HEK293 (cell line): Measurements from ENCODE around the gene NAA25.

Source experiments
- CTCF ChIA-PET: fragments of 350-600 bp; formaldehyde crosslinking; extraction: SDS; loops from one replicate; lab custom pipeline; 2021; ENCODE audit warnings: antibody characterized with exemption; lab: Yijun Ruan, JAX
- POLR2A ChIA-PET: fragments of 300-600 bp; formaldehyde crosslinking; extraction: SDS; loops from one replicate; lab custom pipeline; 2020; ENCODE audit warnings: antibody characterized with exemption, inconsistent platforms; lab: Yijun Ruan, JAX
- H3K27ac ChIP-seq: fragments of 200-500 bp; sonication (Bioruptor generic); 2 replicates; pipeline ENCODE4 v1.5.1; 2014; ENCODE audit warnings: low read depth, low read length, control low read depth, inconsistent platforms; ENCODE audit errors: extremely low read depth
- H3K36me3 ChIP-seq, 2 experiments: fragments of 200-500 bp in 1 of 2; sonication (Bioruptor generic) in 1 of 2; 1 replicate in 1 of 2; 2 replicates in 1 of 2; pipeline ENCODE4 v1.5.1; 2014 to 2017; ENCODE audit warnings: inconsistent platforms in 2 of 2, low read length in 2 of 2; ENCODE audit not compliant: control insufficient read depth in 2 of 2, insufficient read depth in 1 of 2
- H3K4me1 ChIP-seq: fragments of 200-500 bp; sonication (Bioruptor generic); 2 replicates; pipeline ENCODE4 v1.5.1; 2014; ENCODE audit warnings: mild to moderate bottlenecking, low read length, inconsistent platforms; ENCODE audit not compliant: control insufficient read depth, insufficient read depth
- H3K4me3 ChIP-seq: 2 replicates; pipeline ENCODE4 v1.5.1; 2011; ENCODE audit warnings: low read depth, mild to moderate bottlenecking, control low read depth, low read length, moderate library complexity
- H3K9me3 ChIP-seq: fragments of 200-500 bp; sonication (Bioruptor generic); 2 replicates; pipeline ENCODE4 v1.5.1; 2014; ENCODE audit warnings: low read depth, low read length, inconsistent platforms; ENCODE audit not compliant: control insufficient read depth, insufficient read depth
- BCL11A ChIP-seq: fragments of 450-650 bp; formaldehyde crosslinking; IDR thresholded peaks from 2 replicates; pipeline ENCODE4 v1.5.1; 2016; ENCODE audit warnings: low read depth, missing biosample characterization, missing genetic modification characterization
- GLIS1 ChIP-seq: fragments of 450-650 bp; formaldehyde crosslinking; IDR thresholded peaks from 2 replicates; pipeline ENCODE4 v1.5.1; 2016; ENCODE audit warnings: missing biosample characterization, missing genetic modification characterization
- IKZF3 ChIP-seq: fragments of 450-650 bp; IDR thresholded peaks from 2 replicates; pipeline ENCODE4 v1.5.0; 2018; ENCODE audit warnings: missing biosample characterization, mild to moderate bottlenecking, missing genetic modification characterization, moderate library complexity
- KLF10 ChIP-seq: fragments of 450-650 bp; IDR thresholded peaks from 2 replicates; pipeline ENCODE4 v1.5.1; 2018; ENCODE audit warnings: missing biosample characterization, mild to moderate bottlenecking, missing genetic modification characterization
- MZF1 ChIP-seq: fragments of 450-650 bp; formaldehyde crosslinking; IDR thresholded peaks from 2 replicates; pipeline ENCODE4 v1.5.1; 2017; ENCODE audit warnings: missing biosample characterization, missing genetic modification characterization, borderline replicate concordance
- OSR2 ChIP-seq: fragments of 450-650 bp; formaldehyde crosslinking; IDR thresholded peaks from 2 replicates; pipeline ENCODE4 v1.5.1; 2016; ENCODE audit warnings: missing biosample characterization, missing genetic modification characterization
- PRDM10 ChIP-seq: fragments of 450-650 bp; formaldehyde crosslinking; IDR thresholded peaks from 2 replicates; pipeline ENCODE4 v1.5.1; 2016; ENCODE audit warnings: missing biosample characterization, missing genetic modification characterization
- SP3 ChIP-seq: fragments of 450-650 bp; formaldehyde crosslinking; IDR thresholded peaks from 2 replicates; pipeline ENCODE4 v1.5.1; 2016; ENCODE audit warnings: missing biosample characterization, missing genetic modification characterization
- TRIM28 ChIP-seq: IDR thresholded peaks from 2 replicates; pipeline ENCODE4 v1.6.1; 2011; ENCODE audit warnings: low read length, control low read depth, borderline replicate concordance
- WT1 ChIP-seq: fragments of 450-650 bp; formaldehyde crosslinking; IDR thresholded peaks from 2 replicates; pipeline ENCODE4 v1.5.1; 2016; ENCODE audit warnings: missing biosample characterization, missing genetic modification characterization
- ZBTB6 ChIP-seq: fragments of 450-650 bp; formaldehyde crosslinking; IDR thresholded peaks from 2 replicates; pipeline ENCODE4 v1.5.1; 2017; ENCODE audit warnings: missing biosample characterization, missing genetic modification characterization
- ZBTB8A ChIP-seq: fragments of 450-650 bp; formaldehyde crosslinking; IDR thresholded peaks from 2 replicates; pipeline ENCODE4 v1.5.1; 2016; ENCODE audit warnings: missing biosample characterization, missing genetic modification characterization
- ZFP69B ChIP-seq: fragments of 450-650 bp; formaldehyde crosslinking; IDR thresholded peaks from 2 replicates; pipeline ENCODE4 v1.5.1; 2016; ENCODE audit warnings: missing biosample characterization, missing genetic modification characterization
- ZNF19 ChIP-seq: fragments of 450-650 bp; formaldehyde crosslinking; IDR thresholded peaks from 2 replicates; pipeline ENCODE4; 2016; ENCODE audit warnings: missing biosample characterization, missing genetic modification characterization, low read depth
- ZNF292 ChIP-seq: fragments of 450-650 bp; formaldehyde crosslinking; IDR thresholded peaks from 2 replicates; pipeline ENCODE4 v1.5.1; 2016; ENCODE audit warnings: low read depth, missing biosample characterization, missing genetic modification characterization, borderline replicate concordance
- ZNF366 ChIP-seq: fragments of 450-650 bp; formaldehyde crosslinking; conservative IDR thresholded peaks from 2 replicates; pipeline ENCODE4 v1.5.1; 2016; ENCODE audit warnings: missing biosample characterization, missing genetic modification characterization
- ZNF501 ChIP-seq: fragments of 450-650 bp; formaldehyde crosslinking; IDR thresholded peaks from 2 replicates; pipeline ENCODE4 v1.5.1; 2016; ENCODE audit warnings: missing biosample characterization, missing genetic modification characterization
- ZNF600 ChIP-seq: fragments of 450-650 bp; formaldehyde crosslinking; IDR thresholded peaks from 2 replicates; pipeline ENCODE4 v1.5.1; 2016; ENCODE audit warnings: missing biosample characterization, missing genetic modification characterization
- ZNF621 ChIP-seq: fragments of 450-650 bp; formaldehyde crosslinking; IDR thresholded peaks from 2 replicates; pipeline ENCODE4 v1.5.1; 2017; ENCODE audit warnings: missing biosample characterization, missing genetic modification characterization
- ZNF624 ChIP-seq: fragments of 450-650 bp; formaldehyde crosslinking; IDR thresholded peaks from 2 replicates; pipeline ENCODE4 v1.5.1; 2017; ENCODE audit warnings: missing biosample characterization, missing genetic modification characterization
- ZNF660 ChIP-seq: fragments of 450-650 bp; IDR thresholded peaks from 2 replicates; pipeline ENCODE4 v1.5.1; 2018; ENCODE audit warnings: missing biosample characterization, mild to moderate bottlenecking, missing genetic modification characterization
- ZNF692 ChIP-seq: fragments of 450-650 bp; formaldehyde crosslinking; IDR thresholded peaks from 2 replicates; pipeline ENCODE4 v1.5.1; 2016; ENCODE audit warnings: missing biosample characterization, missing genetic modification characterization
- ZNF701 ChIP-seq: fragments of 450-650 bp; formaldehyde crosslinking; IDR thresholded peaks from 2 replicates; pipeline ENCODE4 v1.5.1; 2016; ENCODE audit warnings: missing biosample characterization, missing genetic modification characterization
- TF ChIP-seq, protein P1 (sequence below): fragments of 450-650 bp; formaldehyde crosslinking; IDR thresholded peaks from 2 replicates; pipeline ENCODE4 v1.5.1; 2016; ENCODE audit warnings: missing biosample characterization, missing genetic modification characterization
- TF ChIP-seq, protein P2 (sequence below): fragments of 450-650 bp; IDR thresholded peaks from 2 replicates; pipeline ENCODE4 v1.5.1; 2018; ENCODE audit warnings: missing biosample characterization, mild to moderate bottlenecking, missing genetic modification characterization
- TF ChIP-seq, protein P3 (sequence below): fragments of 450-650 bp; formaldehyde crosslinking; IDR thresholded peaks from 2 replicates; pipeline ENCODE4 v1.5.1; 2016; ENCODE audit warnings: missing biosample characterization, missing genetic modification characterization

The NAA25 gene

GRCh38 chr12:112122823-112123690 lies 14.5 kb upstream of the NAA25 start:
- POLR2A ChIA-PET: interaction anchor here (0.8 to 1.3 kb wide), 5 partner anchors 9 to 21 kb away, joined by 3 to 5 read pairs (median 3); no protein-coding TSS in a partner anchor
- TF ChIP-seq ZBTB8A (tag by site-specific recombination) (0 out of 2 replicates have a peak, but pooled peaks have one; percentile 18), ZNF19 (tag by site-specific recombination) (no peak), KLF10 (peak; percentile 60), ZNF600 (tag by site-specific recombination) (peak; percentile 99), GLIS1 (peak; percentile 23), OSR2 (tag by site-specific recombination) (peak; percentile 95), MZF1 (tag by site-specific recombination) (no peak), WT1 (peak; percentile 72), SP3 (tag by site-specific recombination) (no peak), BCL11A (tag by site-specific recombination) (0 out of 2 replicates have a peak, but pooled peaks have one; percentile 82), IKZF3 (tag by site-specific recombination) (peak; percentile 78; the same call in 1 of the 2 replicates), ZNF692 (tag by site-specific recombination) (peak; percentile 78; the same call in 1 of the 2 replicates), ZNF624 (tag by site-specific recombination) (no peak), ZNF701 (no peak), ZNF621 (no peak), TRIM28 (peak; percentile 94), ZNF501 (tag by site-specific recombination) (no peak), ZBTB6 (tag by site-specific recombination) (no peak), ZNF292 (tag by site-specific recombination) (no peak), ZFP69B (tag by site-specific recombination) (no peak), ZNF366 (tag by site-specific recombination) (peak; percentile 79), ZNF660 (peak; percentile 79), PRDM10 (peak; percentile 67)
- TF ChIP-seq, protein P1, sequence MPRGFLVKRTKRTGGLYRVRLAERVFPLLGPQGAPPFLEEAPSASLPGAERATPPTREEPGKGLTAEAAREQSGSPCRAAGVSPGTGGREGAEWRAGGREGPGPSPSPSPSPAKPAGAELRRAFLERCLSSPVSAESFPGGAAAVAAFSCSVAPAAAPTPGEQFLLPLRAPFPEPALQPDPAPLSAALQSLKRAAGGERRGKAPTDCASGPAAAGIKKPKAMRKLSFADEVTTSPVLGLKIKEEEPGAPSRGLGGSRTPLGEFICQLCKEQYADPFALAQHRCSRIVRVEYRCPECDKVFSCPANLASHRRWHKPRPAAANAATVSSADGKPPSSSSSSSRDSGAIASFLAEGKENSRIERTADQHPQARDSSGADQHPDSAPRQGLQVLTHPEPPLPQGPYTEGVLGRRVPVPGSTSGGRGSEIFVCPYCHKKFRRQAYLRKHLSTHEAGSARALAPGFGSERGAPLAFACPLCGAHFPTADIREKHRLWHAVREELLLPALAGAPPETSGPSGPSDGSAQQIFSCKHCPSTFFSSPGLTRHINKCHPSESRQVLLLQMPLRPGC: peak; percentile 20; the same call in 1 of the 2 replicates
- TF ChIP-seq, protein P2, sequence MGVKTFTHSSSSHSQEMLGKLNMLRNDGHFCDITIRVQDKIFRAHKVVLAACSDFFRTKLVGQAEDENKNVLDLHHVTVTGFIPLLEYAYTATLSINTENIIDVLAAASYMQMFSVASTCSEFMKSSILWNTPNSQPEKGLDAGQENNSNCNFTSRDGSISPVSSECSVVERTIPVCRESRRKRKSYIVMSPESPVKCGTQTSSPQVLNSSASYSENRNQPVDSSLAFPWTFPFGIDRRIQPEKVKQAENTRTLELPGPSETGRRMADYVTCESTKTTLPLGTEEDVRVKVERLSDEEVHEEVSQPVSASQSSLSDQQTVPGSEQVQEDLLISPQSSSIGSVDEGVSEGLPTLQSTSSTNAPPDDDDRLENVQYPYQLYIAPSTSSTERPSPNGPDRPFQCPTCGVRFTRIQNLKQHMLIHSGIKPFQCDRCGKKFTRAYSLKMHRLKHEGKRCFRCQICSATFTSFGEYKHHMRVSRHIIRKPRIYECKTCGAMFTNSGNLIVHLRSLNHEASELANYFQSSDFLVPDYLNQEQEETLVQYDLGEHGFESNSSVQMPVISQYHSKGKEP (tag by site-specific recombination): peak; percentile 47; the same call in 1 of the 2 replicates
- TF ChIP-seq, protein P3, sequence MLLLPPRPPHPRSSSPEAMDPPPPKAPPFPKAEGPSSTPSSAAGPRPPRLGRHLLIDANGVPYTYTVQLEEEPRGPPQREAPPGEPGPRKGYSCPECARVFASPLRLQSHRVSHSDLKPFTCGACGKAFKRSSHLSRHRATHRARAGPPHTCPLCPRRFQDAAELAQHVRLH: peak; percentile 78; the same call in 1 of the 2 replicates

More at GRCh38 chr12:112122823-112123690, 14.5 kb upstream of the NAA25 start:
- peak overlapping the region; percentile 4; the same call in 1 of the 2 replicates for H3K27ac ChIP-seq
- H3K4me1 ChIP-seq: peaks cover 18% of the 10 kb centered on the region
- H3K4me3 ChIP-seq: no peak overlapping the region
- no peaks in the 10 kb centered on the region for H3K9me3 ChIP-seq
- CTCF ChIA-PET: interaction anchor here (1.4 to 1.8 kb wide), 2 partner anchors 11 to 14 kb away, joined by 3 to 7 read pairs; partner anchors contain the start of gene NAA25
- H3K36me3 ChIP-seq: peaks cover 0 to 5% of the 10 kb centered on the region in 2 experiments; a peak in 1 of 3 replicates
